ENCODE measurements around the gene FADS6. TPM values are rescaled to one million over a fixed set of nuclear protein-coding genes. Genes with fewer than 3 reads are reported as not detected.

FADS6 gene
- total RNA-seq, 1 experiment from 2014 or later = not detected

- H3K4me1 ChIP-seq (ENCODE audit: insufficient read depth, low read length) = no peaks in the 10 kb centered on the region; the same call in 1 of the 2 replicates
- ATAC-seq (peak; percentile 88), DNase-seq (peak; percentile 80)
- H3K9me2 ChIP-seq (replicated peaks; ENCODE audit: low read length) = no peaks in the 10 kb centered on the region
- H3K79me2 ChIP-seq (ENCODE audit: low read length) = no peaks in the 10 kb centered on the region
- TF ChIP-seq CTCF (conservative IDR thresholded peaks at IDR 0.05; ENCODE audit: low read depth, low read length) = peak; percentile 88
- no peak for TF ChIP-seq EZH2 (IDR thresholded peaks at IDR 0.05; ENCODE audit: low read length, unreplicated experiment)
- H3K9me3 ChIP-seq (ENCODE audit: low read length) = no peaks in the 10 kb centered on the region
- peaks cover 31% of the 10 kb centered on the region for H3K27me3 ChIP-seq (ENCODE audit: low read length)
- H4K20me1 ChIP-seq (ENCODE audit: low read length) = no peaks in the 10 kb centered on the region
- H3K9ac ChIP-seq (ENCODE audit: low read length) = no peak overlapping the region
- no peak overlapping the region for H3K27ac ChIP-seq (ENCODE audit: low read length)
- H3F3A ChIP-seq (ENCODE audit: low read length, unreplicated experiment) = no peaks in the 10 kb centered on the region
- ChIA-PET CTCF (interaction anchor here (0.5 to 1.0 kb wide), 5 partner anchors 13 to 112 kb away, joined by 3 to 7 read pairs (median 4); no protein-coding TSS in a partner anchor), POLR2A (ENCODE audit: unreplicated experiment) (no interaction called here)
- no peaks in the 10 kb centered on the region for H3K36me3 ChIP-seq (ENCODE audit: low read depth, low read length)
- H3K4me2 ChIP-seq (ENCODE audit: low read length) = peak overlapping the region; percentile 92
- peak overlapping the region; percentile 63 for H3K4me3 ChIP-seq (ENCODE audit: low read length)
- intact Hi-C loops (cut with micrococcal nuclease) = loop anchor here (1.0 kb wide), 2 partner anchors 21 to 35 kb away; no protein-coding TSS in a partner anchor
- BruUV-seq (replicated peaks) = no TSS peak
- peak overlapping the region; percentile 84 for H2AFZ ChIP-seq (ENCODE audit: low read length)
Observed at GRCh38 chr17:74923538-74924249, 30.3 kb upstream of the FADS6 start.

GRCh38 chr17:74922694-74923537, 29.5 kb upstream of the FADS6 start, which contains the start of gene USH1G:
TSS of gene USH1G (minus strand) at chr17:74923255. CDS start at chr17:74923073, 182 bp downstream.
- Histone ChIP-seq H3K4me3 (ENCODE audit: low read length) (peak within 1 kb of the TSS; percentile 63), H3K4me1 (ENCODE audit: insufficient read depth, low read length) (no peaks in the 10 kb centered on the region; the same call in 1 of the 2 replicates), H3K9me3 (ENCODE audit: low read length) (no peaks in the 10 kb centered on the region), H3K27ac (ENCODE audit: low read length) (no peak within 1 kb of the TSS), H3K9ac (ENCODE audit: low read length) (no peak within 1 kb of the TSS), H3F3A (ENCODE audit: low read length, unreplicated experiment) (no peaks in the 10 kb centered on the region), H2AFZ (ENCODE audit: low read length) (peak within 1 kb of the TSS; percentile 84), H4K20me1 (ENCODE audit: low read length) (no peaks in the 10 kb centered on the region), H3K9me2 (replicated peaks; ENCODE audit: low read length) (no peaks in the 10 kb centered on the region), H3K36me3 (ENCODE audit: low read depth, low read length) (no peaks in the 10 kb centered on the region), H3K27me3 (ENCODE audit: low read length) (peaks cover 31% of the 10 kb centered on the region), H3K79me2 (ENCODE audit: low read length) (no peaks in the 10 kb centered on the region), H3K4me2 (ENCODE audit: low read length) (peak within 1 kb of the TSS; percentile 92)
- peak; percentile 40 for ATAC-seq
- CTCF ChIA-PET = interaction anchor here (0.5 to 1.0 kb wide), 3 partner anchors 35 to 113 kb away, joined by 3 to 7 read pairs (median 4); no protein-coding TSS in a partner anchor
- peak; percentile 11 for DNase-seq
- TF ChIP-seq EZH2phosphoT487 (IDR thresholded peaks at IDR 0.05; ENCODE audit: borderline replicate concordance, low read length) (no peak), EZH2 (IDR thresholded peaks at IDR 0.05; ENCODE audit: low read length, unreplicated experiment) (no peak), CTCF (conservative IDR thresholded peaks at IDR 0.05; ENCODE audit: low read depth, low read length) (no peak)
- no TSS peak for BruUV-seq (replicated peaks)
- intact Hi-C loops (cut with micrococcal nuclease) = loop anchor here (1.0 kb wide), 2 partner anchors 21 to 35 kb away; no protein-coding TSS in a partner anchor
- POLR2A ChIA-PET (ENCODE audit: unreplicated experiment) = interaction anchor here (0.6 kb wide), 1 partner anchor 237 kb away, joined by 3 read pairs; no protein-coding TSS in a partner anchor

All from PC-3 (cell line).